RWPE2 (cell line): Measurements from ENCODE around the gene GMDS.

Experiments used
- ATAC-seq: fragments of 200-7000 bp; cut with Tn5 transposase; 3 replicates; pipeline ENCODE4 v1.9.1; 2021; ENCODE audit warnings: low read depth
- DNase-seq: peaks from one replicate; pipeline ENCODE4 v3.0.0-alpha.2; 2020; ENCODE audit warnings: low spot score
- H3K27ac ChIP-seq: fragments of 450-650 bp; 2 replicates; pipeline ENCODE4 v1.5.1; 2017; ENCODE audit warnings: mild to moderate bottlenecking; ENCODE audit not compliant: poor library complexity, severe bottlenecking
- H3K27me3 ChIP-seq: fragments of 250-450 bp; sonication (Bioruptor Pico); 2 replicates; pipeline ENCODE4 v1.5.1; 2021; ENCODE audit warnings: mild to moderate bottlenecking, moderate library complexity; ENCODE audit not compliant: insufficient read depth, poor library complexity, severe bottlenecking
- H3K36me3 ChIP-seq: fragments of 250-450 bp; sonication (Bioruptor Pico); 2 replicates; pipeline ENCODE4 v1.5.1; 2020; ENCODE audit warnings: low read depth, mild to moderate bottlenecking, moderate library complexity
- H3K4me1 ChIP-seq: fragments of 250-450 bp; sonication (Bioruptor Pico); 2 replicates; pipeline ENCODE4 v1.5.1; 2021; ENCODE audit warnings: mild to moderate bottlenecking, moderate library complexity; ENCODE audit not compliant: insufficient read depth, poor library complexity, severe bottlenecking
- H3K4me3 ChIP-seq: fragments of 250-450 bp; sonication (Bioruptor Pico); 2 replicates; pipeline ENCODE4 v1.5.1; 2021; ENCODE audit warnings: mild to moderate bottlenecking, moderate library complexity; ENCODE audit not compliant: severe bottlenecking
- H3K9me3 ChIP-seq: fragments of 250-450 bp; sonication (Bioruptor Pico); 2 replicates; pipeline ENCODE4 v1.5.1; 2021; ENCODE audit warnings: mild to moderate bottlenecking, moderate library complexity; ENCODE audit not compliant: severe bottlenecking
- TF ChIP-seq, protein P1 (sequence below): fragments of 450-650 bp; IDR thresholded peaks from one replicate; pipeline ENCODE4 v1.5.1; 2017; ENCODE audit warnings: mild to moderate bottlenecking, moderate library complexity; ENCODE audit not compliant: poor library complexity, severe bottlenecking

The GMDS gene

GRCh38 chr6:2126351-2126750 is 119.1 kb downstream of the GMDS start:
- H3K4me1 ChIP-seq: no peaks in the 10 kb centered on the region
- no peaks in the 10 kb centered on the region for H3K27me3 ChIP-seq
- DNase-seq: no peak
- H3K4me3 ChIP-seq: no peak overlapping the region
- no peaks in the 10 kb centered on the region for H3K36me3 ChIP-seq
- H3K9me3 ChIP-seq: no peaks in the 10 kb centered on the region
- TF ChIP-seq, protein P1, sequence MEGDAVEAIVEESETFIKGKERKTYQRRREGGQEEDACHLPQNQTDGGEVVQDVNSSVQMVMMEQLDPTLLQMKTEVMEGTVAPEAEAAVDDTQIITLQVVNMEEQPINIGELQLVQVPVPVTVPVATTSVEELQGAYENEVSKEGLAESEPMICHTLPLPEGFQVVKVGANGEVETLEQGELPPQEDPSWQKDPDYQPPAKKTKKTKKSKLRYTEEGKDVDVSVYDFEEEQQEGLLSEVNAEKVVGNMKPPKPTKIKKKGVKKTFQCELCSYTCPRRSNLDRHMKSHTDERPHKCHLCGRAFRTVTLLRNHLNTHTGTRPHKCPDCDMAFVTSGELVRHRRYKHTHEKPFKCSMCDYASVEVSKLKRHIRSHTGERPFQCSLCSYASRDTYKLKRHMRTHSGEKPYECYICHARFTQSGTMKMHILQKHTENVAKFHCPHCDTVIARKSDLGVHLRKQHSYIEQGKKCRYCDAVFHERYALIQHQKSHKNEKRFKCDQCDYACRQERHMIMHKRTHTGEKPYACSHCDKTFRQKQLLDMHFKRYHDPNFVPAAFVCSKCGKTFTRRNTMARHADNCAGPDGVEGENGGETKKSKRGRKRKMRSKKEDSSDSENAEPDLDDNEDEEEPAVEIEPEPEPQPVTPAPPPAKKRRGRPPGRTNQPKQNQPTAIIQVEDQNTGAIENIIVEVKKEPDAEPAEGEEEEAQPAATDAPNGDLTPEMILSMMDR: no peak
- no peak for ATAC-seq
- no peak overlapping the region for H3K27ac ChIP-seq

DNA sequence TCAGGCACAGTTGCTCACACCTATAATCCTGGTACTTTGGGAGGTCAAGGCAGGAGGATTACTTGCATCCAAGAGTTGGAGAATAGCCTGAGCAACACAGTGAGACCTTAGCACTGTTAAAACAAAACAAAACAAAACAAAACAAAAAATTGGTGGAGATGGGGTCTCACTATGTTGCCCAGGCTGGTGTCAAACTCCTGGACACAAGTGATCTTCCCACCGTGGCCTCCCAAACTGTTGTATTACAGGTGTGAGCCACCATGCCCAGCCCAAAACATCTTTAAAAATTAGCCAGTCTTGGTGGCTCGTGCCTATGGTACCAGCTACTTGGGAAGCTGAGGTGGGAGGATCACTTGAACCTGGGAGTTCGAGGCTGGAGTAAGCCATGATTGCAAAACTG is 120.2 kb downstream of the GMDS start:
- no peaks in the 10 kb centered on the region for H3K4me1 ChIP-seq
- DNase-seq (no peak), ATAC-seq (no peak)
- no peaks in the 10 kb centered on the region for H3K27me3 ChIP-seq
- H3K4me3 ChIP-seq: no peak overlapping the region
- no peaks in the 10 kb centered on the region for H3K36me3 ChIP-seq
- no peaks in the 10 kb centered on the region for H3K9me3 ChIP-seq
- H3K27ac ChIP-seq: no peak overlapping the region
- TF ChIP-seq, protein P1: no peak

DNA sequence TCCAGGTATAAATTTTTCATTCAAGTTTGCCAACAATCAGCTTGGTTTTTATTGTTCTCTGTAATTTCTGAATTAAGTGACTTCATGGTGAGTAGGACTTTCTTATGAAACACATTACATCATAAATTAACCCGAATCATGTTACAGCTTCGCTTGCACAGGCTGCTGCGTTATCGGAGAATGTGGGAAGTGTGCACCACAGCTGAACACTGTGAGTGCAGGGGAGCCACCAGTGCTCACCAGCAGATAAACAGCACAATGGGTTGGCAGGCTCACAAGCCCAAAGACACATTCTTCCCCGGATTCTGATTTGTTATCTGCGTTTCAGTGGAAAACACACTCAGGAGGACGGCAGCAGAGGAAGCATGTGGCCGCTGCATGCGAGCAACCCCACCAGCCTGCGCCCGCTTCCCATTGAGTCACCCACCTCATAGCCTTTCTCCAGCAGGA is 121.1 kb downstream of the GMDS start:
- H3K4me3 ChIP-seq: no peak overlapping the region
- H3K27me3 ChIP-seq: no peaks in the 10 kb centered on the region
- no peak for DNase-seq
- no peaks in the 10 kb centered on the region for H3K4me1 ChIP-seq
- H3K9me3 ChIP-seq: no peaks in the 10 kb centered on the region
- H3K36me3 ChIP-seq: no peaks in the 10 kb centered on the region
- no peak overlapping the region for H3K27ac ChIP-seq
- ATAC-seq: peak; percentile 58; the same call in 1 of the 3 replicates
- TF ChIP-seq, protein P1: no peak

GRCh38 chr6:2120912-2121311 is 124.5 kb downstream of the GMDS start:
- H3K36me3 ChIP-seq: no peaks in the 10 kb centered on the region
- H3K9me3 ChIP-seq: no peaks in the 10 kb centered on the region
- TF ChIP-seq, protein P1: no peak
- DNase-seq (no peak), ATAC-seq (no peak)
- H3K27me3 ChIP-seq: no peaks in the 10 kb centered on the region
- H3K4me3 ChIP-seq: no peak overlapping the region
- H3K27ac ChIP-seq: no peak overlapping the region
- no peaks in the 10 kb centered on the region for H3K4me1 ChIP-seq

GRCh38 chr6:2119275-2119674 is 126.1 kb downstream of the GMDS start:
- H3K4me1 ChIP-seq: no peaks in the 10 kb centered on the region
- H3K9me3 ChIP-seq: no peaks in the 10 kb centered on the region
- no peaks in the 10 kb centered on the region for H3K27me3 ChIP-seq
- no peak overlapping the region for H3K4me3 ChIP-seq
- H3K36me3 ChIP-seq: no peaks in the 10 kb centered on the region
- TF ChIP-seq, protein P1: no peak
- DNase-seq (no peak), ATAC-seq (no peak)
- no peak overlapping the region for H3K27ac ChIP-seq
